Measurements from ENCODE around the gene RPL7A.

Gene RPL7A

GRCh38 chr9:133397895-133398294 is 49.9 kb downstream of the RPL7A start:
- Histone ChIP-seq H3K9ac (ENCODE audit: low read length) (no peak overlapping the region), H3K36me3 (ENCODE audit: insufficient read depth, low read length) (no peaks in the 10 kb centered on the region), H3K4me3 (ENCODE audit: low read depth in 1 of 2, low read length in 2 of 2) (no peak overlapping the region), H3K4me1 (ENCODE audit: insufficient read depth, low read length) (no peaks in the 10 kb centered on the region), H3K27ac (ENCODE audit: low read depth, low read length) (no peak overlapping the region), H3K9me3 (ENCODE audit: low read length) (no peaks in the 10 kb centered on the region), H3K27me3 (ENCODE audit: control insufficient read depth in 1 of 2, insufficient read depth in 2 of 2, low read length in 2 of 2) (peaks cover 0 to 10% of the 10 kb centered on the region in 2 donors)

- Histone ChIP-seq H3K36me3 (ENCODE audit: insufficient read depth, low read length) (peaks cover 7% of the 10 kb centered on the region), H3K9ac (ENCODE audit: low read length) (no peak overlapping the region), H3K9me3 (ENCODE audit: low read length) (no peaks in the 10 kb centered on the region), H3K4me1 (ENCODE audit: insufficient read depth, low read length) (no peaks in the 10 kb centered on the region), H3K27me3 (ENCODE audit: control insufficient read depth in 1 of 2, insufficient read depth in 2 of 2, low read length in 2 of 2) (no peaks in the 10 kb centered on the region), H3K27ac (ENCODE audit: low read depth, low read length) (no peak overlapping the region), H3K4me3 (ENCODE audit: low read depth in 1 of 2, low read length in 2 of 2) (no peak overlapping the region)
Observed at GRCh38 chr9:133400292-133400691, 52.3 kb downstream of the RPL7A start.
